SK-N-MC (cell line): ENCODE data around the gene TACR2.

Experiments
- EZH2 ChIP-seq: fragments of 200-600 bp; sonication (generic); IDR thresholded peaks from one replicate; pipeline ENCODE4 v1.6.1; 2017; ENCODE audit warnings: antibody characterized with exemption
- FOXP2 ChIP-seq: optimal IDR thresholded peaks from 2 replicates; pipeline ENCODE3; 2011; ENCODE audit warnings: mild to moderate bottlenecking, moderate library complexity; ENCODE audit not compliant: insufficient read depth; ENCODE audit errors: extremely low read length, control extremely low read depth
- POLR2AphosphoS5 ChIP-seq: IDR thresholded peaks from 2 replicates; pipeline ENCODE4 v1.6.1; 2012; ENCODE audit warnings: mild to moderate bottlenecking, low read depth, low read length, borderline replicate concordance

- TF ChIP-seq POLR2AphosphoS5 (no peak), EZH2 (no peak), FOXP2 (no peak)
Measured at GRCh38 chr10:69388488-69388887, 28.2 kb downstream of the TACR2 start.
